Measurements from ENCODE around the gene MED22.
"Not testable (repeated sequence)": the region's sequence is repeated elsewhere in the genome, so short reads cannot be mapped to it uniquely, and the experiment has no call there.

GRCh38 chr9:133391449-133391848 is 43.5 kb upstream of the MED22 start:
- TF ChIP-seq CTCF (IDR thresholded peaks at IDR 0.05; ENCODE audit: low read depth, low read length, poor library complexity, severe bottlenecking); EZH2phosphoT487 (IDR thresholded peaks at IDR 0.05; ENCODE audit: borderline replicate concordance, low read length): not testable (repeated sequence)

Data from DOHH2 (cell line).